SK-N-SH (cell line): ENCODE results near the gene MORF4L1. TPM values are rescaled to one million over a fixed set of nuclear protein-coding genes. Genes with fewer than 3 reads are reported as not detected.

ENCODE experiments used
- CTCF ChIA-PET: fragments of 300-600, 350-600 bp; formaldehyde crosslinking; extraction: SDS; loops from one replicate; lab custom pipeline; 2021; lab: Yijun Ruan, JAX
- POLR2A ChIA-PET: fragments of 350-600 bp; sonication (Branson Sonifier 250); formaldehyde crosslinking; extraction: SDS; loops from one replicate; lab custom pipeline; 2020; ENCODE audit warnings: antibody characterized with exemption, inconsistent platforms; lab: Yijun Ruan, JAX
- DNase-seq: peaks from one replicate; pipeline ENCODE4 v3.0.0; 2012
- H2AFZ ChIP-seq: fragments of 200-600 bp; sonication (generic); 2 replicates; pipeline ENCODE4 v1.8.1; 2016; ENCODE audit warnings: antibody characterized with exemption, mild to moderate bottlenecking, low read depth
- H3F3A ChIP-seq: fragments of 200-600 bp; sonication (generic); replicated peaks from 2 replicates; pipeline ENCODE3; 2016; ENCODE audit warnings: antibody characterized with exemption, mild to moderate bottlenecking; ENCODE audit not compliant: insufficient read depth
- H3K27ac ChIP-seq, 2 experiments: fragments of 200-500 bp in 1 of 2; fragments of 200-600 bp in 1 of 2; sonication (Bioruptor generic) in 1 of 2; sonication (generic), shearing (Covaris generic) in 1 of 2; 2 replicates each; pipeline versions ENCODE4 v1.5.1 to v1.6.1; 2014 to 2016; ENCODE audit warnings: low read depth in 2 of 2, inconsistent platforms in 1 of 2, low read length in 1 of 2, mild to moderate bottlenecking in 1 of 2, mixed read lengths in 1 of 2
- H3K27me3 ChIP-seq: fragments of 200-600 bp; sonication (generic), shearing (Covaris generic); 2 replicates; pipeline ENCODE4 v1.6.1; 2016; ENCODE audit warnings: mixed run types; ENCODE audit not compliant: insufficient read depth
- H3K36me3 ChIP-seq, 2 experiments: fragments of 200-500 bp in 1 of 2; fragments of 200-600 bp in 1 of 2; sonication (Bioruptor generic) in 1 of 2; sonication (generic) in 1 of 2; replicated peaks in 1 of 2; 2 replicates each; pipeline versions ENCODE3 to v1.5.1; 2014 to 2016; ENCODE audit warnings: low read length in 1 of 2, mild to moderate bottlenecking in 1 of 2; ENCODE audit not compliant: insufficient read depth in 2 of 2, control insufficient read depth in 1 of 2
- H3K4me1 ChIP-seq, 2 experiments: fragments of 200-500 bp in 1 of 2; fragments of 200-600 bp in 1 of 2; sonication (Bioruptor generic) in 1 of 2; sonication (generic), shearing (Covaris generic) in 1 of 2; 2 replicates each; pipeline versions ENCODE4 v1.5.1 to v1.6.1; 2014 to 2016; ENCODE audit warnings: low read depth in 1 of 2, low read length in 1 of 2, mixed run types in 1 of 2; ENCODE audit not compliant: insufficient read depth in 2 of 2, control insufficient read depth in 1 of 2
- H3K4me2 ChIP-seq: fragments of 200-600 bp; sonication (generic), shearing (Covaris generic); 2 replicates; pipeline ENCODE4 v1.6.1; 2017; ENCODE audit warnings: mixed run types
- H3K4me3 ChIP-seq, 2 experiments: fragments of 200-500 bp in 1 of 2; fragments of 200-600 bp in 1 of 2; sonication (Bioruptor generic) in 1 of 2; sonication (generic), shearing (Covaris generic) in 1 of 2; 2 replicates each; pipeline versions ENCODE4 v1.5.1 to v1.8.1; 2014 to 2016; ENCODE audit warnings: low read depth in 2 of 2, inconsistent platforms in 1 of 2, low read length in 1 of 2, mild to moderate bottlenecking in 1 of 2, mixed read lengths in 1 of 2, moderate library complexity in 1 of 2
- H3K79me2 ChIP-seq: fragments of 200-600 bp; sonication (generic); 2 replicates; pipeline ENCODE4 v1.8.1; 2017; ENCODE audit warnings: mild to moderate bottlenecking; ENCODE audit not compliant: insufficient read depth
- H3K9ac ChIP-seq: fragments of 200-600 bp; sonication (generic); 2 replicates; pipeline ENCODE4 v1.6.1; 2017; ENCODE audit warnings: mixed run types
- H3K9me2 ChIP-seq: fragments of 200-600 bp; sonication (generic); 2 replicates; pipeline ENCODE4 v1.6.1; 2017; ENCODE audit warnings: mixed run types
- H3K9me3 ChIP-seq: fragments of 200-600 bp; sonication (generic); 2 replicates; pipeline ENCODE4 v1.6.1; 2017; ENCODE audit warnings: mixed run types, mild to moderate bottlenecking, moderate library complexity
- H4K20me1 ChIP-seq: fragments of 200-600 bp; sonication (generic); 2 replicates; pipeline ENCODE4 v1.6.1; 2017; ENCODE audit warnings: mild to moderate bottlenecking, mixed run types; ENCODE audit not compliant: insufficient read depth
- FOSL2 ChIP-seq: IDR thresholded peaks from 2 replicates; pipeline ENCODE4 v1.4.0; 2012; ENCODE audit warnings: low read depth, mild to moderate bottlenecking, moderate library complexity, borderline replicate concordance
- FOXM1 ChIP-seq: IDR thresholded peaks from 2 replicates; pipeline ENCODE4 v1.4.0; 2012; ENCODE audit warnings: low read depth, mild to moderate bottlenecking
- GABPA ChIP-seq: IDR thresholded peaks from 2 replicates; pipeline ENCODE4 v1.4.0; 2012; ENCODE audit warnings: low read depth, mild to moderate bottlenecking
- IRF3 ChIP-seq: fragments of 150-350 bp; IDR thresholded peaks from 2 replicates; pipeline ENCODE4 v1.6.1; 2016; ENCODE audit warnings: mild to moderate bottlenecking, low read depth, low read length
- MXI1 ChIP-seq: IDR thresholded peaks from 2 replicates; pipeline ENCODE4 v1.6.1; 2012; ENCODE audit warnings: mild to moderate bottlenecking, low read depth, low read length, improper control_type of control experiment
- RAD21 ChIP-seq: IDR thresholded peaks from 2 replicates; pipeline ENCODE4 v1.6.1; 2012; ENCODE audit warnings: mild to moderate bottlenecking, low read length
- RCOR1 ChIP-seq: fragments of 150-350 bp; IDR thresholded peaks from 2 replicates; pipeline ENCODE4 v1.6.1; 2017; ENCODE audit warnings: antibody characterized with exemption, low read length
- RFX5 ChIP-seq: IDR thresholded peaks from 2 replicates; pipeline ENCODE4 v1.6.1; 2012; ENCODE audit warnings: mild to moderate bottlenecking, improper control_type of control experiment, low read length
- SIN3A ChIP-seq: IDR thresholded peaks from 2 replicates; pipeline ENCODE4 v1.6.1; 2012; ENCODE audit warnings: low read depth, mild to moderate bottlenecking, low read length, moderate library complexity, borderline replicate concordance
- TEAD4 ChIP-seq: IDR thresholded peaks from 2 replicates; pipeline ENCODE4 v1.4.0; 2012; ENCODE audit warnings: mild to moderate bottlenecking, borderline replicate concordance; ENCODE audit not compliant: insufficient read depth
- USF2 ChIP-seq: fragments of 150-350 bp; IDR thresholded peaks from 2 replicates; pipeline ENCODE4 v1.6.1; 2017; ENCODE audit warnings: antibody characterized with exemption, low read length, low read depth, borderline replicate concordance
- YY1 ChIP-seq: IDR thresholded peaks from 2 replicates; pipeline ENCODE4 v1.4.0; 2012; ENCODE audit warnings: low read depth, mild to moderate bottlenecking
- WGBS: methylation state at CpG from one replicate; pipeline ENCODE4 v1.1.6; 2017; ENCODE audit warnings: low lambda C conversion rate; 5-methylcytosine and 5-hydroxymethylcytosine counted together
- polyA plus RNA-seq, 3 experiments: library from polyadenylated mRNA; depleted of rRNA; stranded (reverse); fragments of >200 nt; gene quantifications; 2 replicates each; pipeline ENCODE4 v1.2.3, GENCODE V29; 2012
- TF ChIP-seq, protein P1 (sequence below): IDR thresholded peaks from 2 replicates; pipeline ENCODE4 v1.6.1; 2012; ENCODE audit warnings: mild to moderate bottlenecking, low read depth, low read length, moderate library complexity

Gene MORF4L1
- polyA plus RNA-seq, 1 of the 3 experiments (the other 2 are of a cell fraction) = 163 TPM

DNA sequence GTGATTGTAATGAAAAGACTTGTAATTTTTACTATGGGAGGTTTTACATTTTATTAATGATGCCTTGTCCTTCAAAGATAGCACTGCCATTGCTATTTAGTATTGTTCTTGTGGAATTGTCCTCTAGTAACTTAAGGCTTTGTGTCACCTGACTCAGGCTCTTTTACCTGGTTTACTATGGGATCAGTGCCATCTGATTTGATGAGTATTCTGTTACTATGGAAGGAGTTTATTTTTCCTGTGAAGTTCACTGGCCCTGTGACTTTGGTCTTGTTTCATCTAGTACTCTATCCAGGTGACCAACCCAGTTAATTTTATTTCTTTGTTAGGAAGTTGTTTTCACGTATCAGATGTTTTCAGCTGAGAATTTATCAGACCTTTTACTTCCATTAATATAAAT is 9.0 kb downstream of the MORF4L1 start (continued):
- TF ChIP-seq, protein P1, sequence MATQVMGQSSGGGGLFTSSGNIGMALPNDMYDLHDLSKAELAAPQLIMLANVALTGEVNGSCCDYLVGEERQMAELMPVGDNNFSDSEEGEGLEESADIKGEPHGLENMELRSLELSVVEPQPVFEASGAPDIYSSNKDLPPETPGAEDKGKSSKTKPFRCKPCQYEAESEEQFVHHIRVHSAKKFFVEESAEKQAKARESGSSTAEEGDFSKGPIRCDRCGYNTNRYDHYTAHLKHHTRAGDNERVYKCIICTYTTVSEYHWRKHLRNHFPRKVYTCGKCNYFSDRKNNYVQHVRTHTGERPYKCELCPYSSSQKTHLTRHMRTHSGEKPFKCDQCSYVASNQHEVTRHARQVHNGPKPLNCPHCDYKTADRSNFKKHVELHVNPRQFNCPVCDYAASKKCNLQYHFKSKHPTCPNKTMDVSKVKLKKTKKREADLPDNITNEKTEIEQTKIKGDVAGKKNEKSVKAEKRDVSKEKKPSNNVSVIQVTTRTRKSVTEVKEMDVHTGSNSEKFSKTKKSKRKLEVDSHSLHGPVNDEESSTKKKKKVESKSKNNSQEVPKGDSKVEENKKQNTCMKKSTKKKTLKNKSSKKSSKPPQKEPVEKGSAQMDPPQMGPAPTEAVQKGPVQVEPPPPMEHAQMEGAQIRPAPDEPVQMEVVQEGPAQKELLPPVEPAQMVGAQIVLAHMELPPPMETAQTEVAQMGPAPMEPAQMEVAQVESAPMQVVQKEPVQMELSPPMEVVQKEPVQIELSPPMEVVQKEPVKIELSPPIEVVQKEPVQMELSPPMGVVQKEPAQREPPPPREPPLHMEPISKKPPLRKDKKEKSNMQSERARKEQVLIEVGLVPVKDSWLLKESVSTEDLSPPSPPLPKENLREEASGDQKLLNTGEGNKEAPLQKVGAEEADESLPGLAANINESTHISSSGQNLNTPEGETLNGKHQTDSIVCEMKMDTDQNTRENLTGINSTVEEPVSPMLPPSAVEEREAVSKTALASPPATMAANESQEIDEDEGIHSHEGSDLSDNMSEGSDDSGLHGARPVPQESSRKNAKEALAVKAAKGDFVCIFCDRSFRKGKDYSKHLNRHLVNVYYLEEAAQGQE = no peak
- no peak for TF ChIP-seq GABPA
- TF ChIP-seq USF2 = no peak
- no peak for TF ChIP-seq FOSL2
- no peak for TF ChIP-seq YY1
- no peak for TF ChIP-seq TEAD4
- no peak for TF ChIP-seq SIN3A
- TF ChIP-seq RCOR1 = no peak

DNA sequence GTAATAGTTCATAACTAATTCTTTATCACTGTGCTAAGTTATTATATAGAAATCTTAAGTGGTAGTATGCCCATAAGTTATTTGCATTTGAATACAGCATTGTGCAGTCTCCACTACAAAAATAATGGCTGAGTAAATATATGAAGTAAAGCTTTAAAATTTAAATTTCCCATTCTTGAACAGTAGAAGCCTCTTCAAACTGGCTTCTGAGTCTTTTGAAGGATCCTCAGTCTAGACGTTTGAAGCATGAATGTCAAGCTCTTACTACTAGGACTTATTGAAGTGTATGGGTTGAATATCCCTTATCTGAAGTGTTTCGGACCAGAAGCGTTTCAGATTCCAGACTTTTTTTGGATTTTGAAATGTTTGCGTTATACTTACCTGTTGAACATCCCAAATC is 16.3 kb downstream of the MORF4L1 start:
- WGBS = 87% methylated on average over 4 of the region's 4 CpGs
- Histone ChIP-seq H3K9me2 (no peaks in the 10 kb centered on the region), H3K36me3 (peaks cover 88 to 89% of the 10 kb centered on the region in 2 experiments), H3F3A (peaks cover 53% of the 10 kb centered on the region), H3K79me2 (peaks cover 100% of the 10 kb centered on the region), H4K20me1 (peaks cover 96% of the 10 kb centered on the region), H3K9ac (no peak overlapping the region), H3K27ac (no peak overlapping the region), H3K4me2 (no peak overlapping the region), H2AFZ (no peak overlapping the region), H3K4me1 (no peaks in the 10 kb centered on the region), H3K4me3 (no peak overlapping the region), H3K9me3 (no peaks in the 10 kb centered on the region), H3K27me3 (no peaks in the 10 kb centered on the region)
- ChIA-PET POLR2A (no interaction called here), CTCF (interaction anchor here (0.7 to 2.2 kb wide), 3 partner anchors 10 to 19 kb away, joined by 3 to 5 read pairs (median 3); partner anchors contain the start of gene MORF4L1)
- no peak for DNase-seq
- TF ChIP-seq MXI1 (no peak), RFX5 (no peak), TEAD4 (no peak)

DNA sequence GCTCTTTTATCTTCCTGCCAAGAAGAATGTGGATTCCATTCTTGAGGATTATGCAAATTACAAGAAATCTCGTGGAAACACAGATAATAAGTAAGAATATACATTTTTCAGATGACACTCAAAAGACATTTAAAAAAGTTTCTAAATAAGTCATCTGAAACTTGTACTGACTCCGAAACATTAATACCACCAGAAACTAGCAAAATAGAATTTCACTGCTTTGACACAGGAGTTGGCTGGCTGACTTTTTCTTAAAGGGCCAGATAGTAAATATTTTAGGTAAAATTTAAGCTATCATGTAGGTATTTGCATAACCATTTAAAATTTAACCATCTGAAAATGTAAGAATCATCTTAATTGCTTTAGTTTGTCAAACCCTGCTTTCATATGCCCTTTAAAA is 20.8 kb downstream of the MORF4L1 start:
- ChIA-PET POLR2A (no interaction called here), CTCF (interaction anchor here (0.6 to 2.0 kb wide), 6 partner anchors 8 to 20 kb away, joined by 3 to 12 read pairs (median 3); no protein-coding TSS in a partner anchor)

More for the DNA sequence above, 20.8 kb downstream of the MORF4L1 start:
- 88% methylated on average over 2 of the region's 2 CpGs for WGBS
- H3K36me3 ChIP-seq = peaks cover 83 to 93% of the 10 kb centered on the region in 2 experiments
- H3K4me2 ChIP-seq = no peak overlapping the region
- no peak overlapping the region for H3K9ac ChIP-seq
- H3K27ac ChIP-seq = no peak overlapping the region
- H3K27me3 ChIP-seq = no peaks in the 10 kb centered on the region
- TF ChIP-seq IRF3 (no peak), RAD21 (no peak), FOXM1 (no peak)
- H3K79me2 ChIP-seq = peaks cover 100% of the 10 kb centered on the region
- no peak overlapping the region for H2AFZ ChIP-seq
- H4K20me1 ChIP-seq = peaks cover 92% of the 10 kb centered on the region
- no peaks in the 10 kb centered on the region for H3K4me1 ChIP-seq
- DNase-seq = no peak
- no peaks in the 10 kb centered on the region for H3K9me2 ChIP-seq
- no peaks in the 10 kb centered on the region for H3K9me3 ChIP-seq
- H3F3A ChIP-seq = peaks cover 52% of the 10 kb centered on the region
- no peak overlapping the region for H3K4me3 ChIP-seq
